Chondrocyte (in vitro differentiated cells): ENCODE results near the gene UBXN11. TPM values are rescaled to one million over a fixed set of nuclear protein-coding genes. Genes with fewer than 3 reads are reported as not detected.

ENCODE experiments used
- DNase-seq: peaks from one replicate; pipeline ENCODE4 v3.0.0; 2021; ENCODE audit warnings: mixed read lengths, low spot score
- H3K27ac Mint-ChIP-seq: one replicate; pipeline ENCODE4 v1.8.0; 2021; ENCODE audit warnings: mild to moderate bottlenecking, moderate library complexity, mixed read lengths; ENCODE audit not compliant: unreplicated experiment
- H3K27me3 Mint-ChIP-seq: 2 replicates; pipeline ENCODE4 v1.8.0; 2021; ENCODE audit warnings: low read depth, mixed read lengths
- H3K36me3 Mint-ChIP-seq: 2 replicates; pipeline ENCODE4 v1.8.0; 2021; ENCODE audit warnings: low read depth, mixed read lengths
- H3K4me1 Mint-ChIP-seq: 2 replicates; pipeline ENCODE4 v1.8.0; 2021; ENCODE audit warnings: low read depth, mild to moderate bottlenecking, mixed read lengths
- H3K4me3 Mint-ChIP-seq: one replicate; pipeline ENCODE4 v1.8.0; 2021; ENCODE audit warnings: mild to moderate bottlenecking, moderate library complexity, mixed read lengths; ENCODE audit not compliant: unreplicated experiment
- H3K9me3 Mint-ChIP-seq: 2 replicates; pipeline ENCODE4 v1.8.0; 2021; ENCODE audit warnings: low read depth, mixed read lengths
- CTCF ChIP-seq: fragments of 200-600 bp; sonication (generic); IDR thresholded peaks from 2 replicates; pipeline ENCODE4 v1.5.0; 2021; ENCODE audit warnings: antibody characterized with exemption, mild to moderate bottlenecking, moderate library complexity
- total RNA-seq: library from RNA; stranded (reverse); gene quantifications from 3 replicates; pipeline ENCODE4 v1.2.1, GENCODE V29; 2021

Gene UBXN11
- total RNA-seq, 1 donor from 2014 or later: 8.7 TPM

GRCh38 chr1:26259578-26259977 is 46.9 kb downstream of the UBXN11 start:
- H3K36me3 Mint-ChIP-seq: peaks cover 42% of the 10 kb centered on the region
- TF ChIP-seq CTCF: no peak
- H3K4me3 Mint-ChIP-seq: no peak overlapping the region
- DNase-seq: no peak
- H3K27ac Mint-ChIP-seq: no peak overlapping the region
- H3K9me3 Mint-ChIP-seq: no peaks in the 10 kb centered on the region
- H3K27me3 Mint-ChIP-seq: no peaks in the 10 kb centered on the region
- peaks cover 4% of the 10 kb centered on the region for H3K4me1 Mint-ChIP-seq

- no peak overlapping the region for H3K27ac Mint-ChIP-seq
- H3K9me3 Mint-ChIP-seq: no peaks in the 10 kb centered on the region
- H3K4me1 Mint-ChIP-seq: peaks cover 10% of the 10 kb centered on the region
- TF ChIP-seq CTCF: no peak
- no peaks in the 10 kb centered on the region for H3K27me3 Mint-ChIP-seq
- no peak for DNase-seq
- H3K4me3 Mint-ChIP-seq: no peak overlapping the region
- peaks cover 40% of the 10 kb centered on the region for H3K36me3 Mint-ChIP-seq
Observed at GRCh38 chr1:26259005-26259404, 47.4 kb downstream of the UBXN11 start.

GRCh38 chr1:26257222-26257621 is 49.2 kb downstream of the UBXN11 start:
- no peak overlapping the region for H3K27ac Mint-ChIP-seq
- peaks cover 29% of the 10 kb centered on the region for H3K36me3 Mint-ChIP-seq
- TF ChIP-seq CTCF: no peak
- H3K4me3 Mint-ChIP-seq: no peak overlapping the region
- no peak for DNase-seq
- peaks cover 13% of the 10 kb centered on the region for H3K4me1 Mint-ChIP-seq
- no peaks in the 10 kb centered on the region for H3K27me3 Mint-ChIP-seq
- no peaks in the 10 kb centered on the region for H3K9me3 Mint-ChIP-seq

- Mint-ChIP-seq H3K4me3 (no peak overlapping the region), H3K27ac (no peak overlapping the region), H3K36me3 (peaks cover 21% of the 10 kb centered on the region), H3K4me1 (peaks cover 13% of the 10 kb centered on the region), H3K27me3 (no peaks in the 10 kb centered on the region), H3K9me3 (no peaks in the 10 kb centered on the region)
- no peak for DNase-seq
- TF ChIP-seq CTCF: no peak
Observed at GRCh38 chr1:26254404-26254803, 52.0 kb downstream of the UBXN11 start.

GRCh38 chr1:26252718-26253117 is 53.7 kb downstream of the UBXN11 start:
- TF ChIP-seq CTCF: no peak
- Mint-ChIP-seq H3K27ac (no peak overlapping the region), H3K27me3 (no peaks in the 10 kb centered on the region), H3K9me3 (no peaks in the 10 kb centered on the region), H3K36me3 (peaks cover 13% of the 10 kb centered on the region), H3K4me3 (no peak overlapping the region), H3K4me1 (peaks cover 13% of the 10 kb centered on the region)
- DNase-seq: no peak
